HEK293T (cell line): Measurements from ENCODE around the gene ACER1.

ENCODE experiments used
- NFRKB ChIP-seq: fragments of 450-650 bp; IDR thresholded peaks from 2 replicates; pipeline ENCODE4 v1.6.1; 2016; ENCODE audit warnings: mild to moderate bottlenecking, moderate library complexity
- SUZ12 ChIP-seq: fragments of 450-650 bp; IDR thresholded peaks from 2 replicates; pipeline ENCODE4 v1.6.1; 2016; ENCODE audit warnings: mild to moderate bottlenecking

DNA sequence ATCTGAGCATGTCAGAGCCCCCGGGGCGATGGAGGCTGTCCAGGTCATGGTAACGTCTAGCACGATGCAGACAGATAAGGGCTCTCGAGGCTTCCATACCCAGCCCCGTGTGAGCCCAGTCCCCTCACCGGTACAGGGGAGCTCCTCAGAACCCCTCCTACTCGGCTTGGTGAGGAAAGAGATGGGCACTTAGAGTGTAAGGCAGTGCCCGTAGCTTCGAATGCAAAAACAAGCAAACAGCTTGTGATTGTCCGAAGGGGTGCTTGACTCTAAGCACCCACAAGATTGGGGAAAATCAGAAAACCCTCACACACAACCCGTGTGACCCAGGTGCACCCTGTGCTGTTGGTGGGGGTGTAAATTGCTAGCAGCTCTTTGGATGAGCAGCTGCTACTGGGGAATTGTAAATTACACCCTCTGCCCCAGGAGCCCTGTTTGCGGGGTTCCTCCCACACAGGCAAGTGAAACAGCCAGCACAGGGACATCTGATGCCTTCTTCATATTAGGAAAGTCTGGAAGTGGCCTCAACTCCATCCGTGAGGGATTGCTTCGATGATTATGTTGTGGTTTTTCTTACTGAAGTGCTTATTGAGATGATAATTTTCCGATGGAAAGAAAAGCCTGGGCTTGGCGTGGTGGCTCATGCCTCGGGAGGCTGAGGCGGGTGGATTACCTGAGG lies 43.2 kb upstream of the ACER1 start:
- no peak for TF ChIP-seq NFRKB
- TF ChIP-seq SUZ12, result no peak
